Activated T-cell treated with anti-CD3 and anti-CD28 coated beads for 1 hour (primary cell): Measurements from ENCODE around the gene FAP.

Source experiments
- DNase-seq: peaks from one replicate; pipeline ENCODE4 v3.0.0-alpha.2; 2020; ENCODE audit warnings: low read depth

The FAP gene

DNA sequence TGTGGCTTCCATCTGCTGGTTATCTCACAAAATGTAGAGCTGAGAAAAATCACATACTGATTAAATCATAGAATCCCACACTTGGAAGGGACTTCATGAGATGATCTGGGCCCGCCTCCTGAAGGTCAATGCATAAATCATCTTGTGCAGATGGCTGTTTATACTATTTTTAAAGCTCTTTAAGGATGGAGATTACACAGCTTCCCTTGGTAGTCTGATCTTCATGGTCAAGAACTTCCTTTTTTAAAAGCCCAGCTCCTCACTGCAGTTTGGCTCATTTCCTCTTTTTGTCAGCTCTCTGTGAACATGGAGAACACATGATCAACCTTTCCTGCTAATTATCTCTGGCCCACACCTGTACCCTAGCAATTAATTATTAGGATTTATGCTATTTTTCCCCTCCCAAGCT, 117.1 kb downstream of the FAP start:
- no peak for DNase-seq

GRCh38 chr2:162125138-162125537, 118.1 kb downstream of the FAP start:
- no peak for DNase-seq

DNA sequence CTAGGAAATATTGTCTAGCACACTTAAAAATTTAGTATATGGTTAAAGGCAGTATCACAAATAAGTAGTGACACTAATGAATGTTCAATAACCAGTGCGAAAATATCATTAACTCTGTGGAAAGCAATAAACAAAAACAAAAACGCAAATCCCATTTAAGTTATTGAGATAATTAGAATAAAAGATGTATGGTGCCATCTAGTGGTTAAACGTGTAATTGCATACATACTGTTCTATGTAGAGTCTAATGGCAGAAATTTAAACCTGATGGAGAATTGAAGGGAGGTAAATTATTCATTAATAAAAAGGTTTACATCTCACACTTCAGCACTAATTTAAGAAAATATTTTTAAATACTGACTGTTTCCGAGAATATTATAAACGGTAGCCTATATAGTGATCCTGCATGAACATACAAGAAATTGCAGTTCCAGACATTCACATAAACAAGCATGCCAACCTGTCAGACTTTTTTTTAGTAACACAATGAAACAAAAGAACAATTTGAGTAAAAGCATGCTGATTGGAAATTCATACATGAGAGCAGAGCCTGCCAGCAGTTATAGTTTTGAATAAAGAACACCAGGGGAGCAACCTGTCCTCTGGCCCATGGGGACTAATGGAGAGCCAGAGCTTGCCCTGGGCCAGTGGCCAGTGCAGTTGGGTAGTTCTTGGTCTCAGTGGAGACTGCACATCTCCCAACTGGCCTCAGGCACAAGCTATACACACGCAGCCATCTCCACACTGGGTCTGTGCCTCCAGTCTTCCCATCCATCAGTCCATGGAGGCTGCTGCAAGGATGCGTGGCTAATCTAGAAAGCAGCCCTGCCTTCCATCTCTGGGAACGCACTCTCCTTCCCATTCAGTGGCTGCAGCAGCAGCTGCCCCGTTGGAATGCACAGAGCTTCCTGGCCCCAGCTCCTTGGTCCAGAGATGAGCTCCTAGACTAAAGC, 119.2 kb downstream of the FAP start:
- no peak for DNase-seq
